ENCODE data around the gene LINC01488.

Gene LINC01488

GRCh38 chr11:69529001-69529400, 47.5 kb downstream of the LINC01488 start:
- no peak for DNase-seq (ENCODE audit: low read depth, low spot score)

- no peak for DNase-seq (ENCODE audit: low read depth, low spot score)
These were observed 49.0 kb downstream of the LINC01488 start for GRCh38 chr11:69530278-69531070.

GRCh38 chr11:69531071-69531716, 49.7 kb downstream of the LINC01488 start:
- DNase-seq (ENCODE audit: low read depth, low spot score), result no peak

- no peak for DNase-seq (ENCODE audit: low read depth, low spot score)
These were observed 50.2 kb downstream of the LINC01488 start for GRCh38 chr11:69531717-69532088.

GRCh38 chr11:69533296-69534165, 52.1 kb downstream of the LINC01488 start:
- DNase-seq (ENCODE audit: low read depth, low spot score), result no peak

- DNase-seq (ENCODE audit: low read depth, low spot score), result no peak
These were observed 52.7 kb downstream of the LINC01488 start for GRCh38 chr11:69534166-69534530.

- DNase-seq (ENCODE audit: low read depth, low spot score), result no peak
These were observed 54.4 kb downstream of the LINC01488 start for GRCh38 chr11:69535908-69536307.

- DNase-seq (ENCODE audit: low read depth, low spot score), result no peak
These were observed 54.9 kb downstream of the LINC01488 start for GRCh38 chr11:69536406-69536805.

- DNase-seq (ENCODE audit: low read depth, low spot score), result no peak
These were observed 55.7 kb downstream of the LINC01488 start for GRCh38 chr11:69537126-69537525.

- DNase-seq (ENCODE audit: low read depth, low spot score), result no peak
These were observed 56.6 kb downstream of the LINC01488 start for GRCh38 chr11:69537855-69538640.

GRCh38 chr11:69538854-69539253, 57.4 kb downstream of the LINC01488 start:
- DNase-seq (ENCODE audit: low read depth, low spot score), result no peak

GRCh38 chr11:69539416-69540117, 58.1 kb downstream of the LINC01488 start:
- no peak for DNase-seq (ENCODE audit: low read depth, low spot score)

GRCh38 chr11:69540118-69541000, 58.9 kb downstream of the LINC01488 start:
- no peak for DNase-seq (ENCODE audit: low read depth, low spot score)

- no peak for DNase-seq (ENCODE audit: low read depth, low spot score)
These were observed 59.5 kb downstream of the LINC01488 start for GRCh38 chr11:69541001-69541285.

GRCh38 chr11:69541501-69542313, 60.2 kb downstream of the LINC01488 start:
- no peak for DNase-seq (ENCODE audit: low read depth, low spot score)

GRCh38 chr11:69542314-69543168, 61.1 kb downstream of the LINC01488 start:
- no peak for DNase-seq (ENCODE audit: low read depth, low spot score)
